ENCODE data around the gene LRRC59. TPM values are rescaled to one million over a fixed set of nuclear protein-coding genes. Genes with fewer than 3 reads are reported as not detected.

Gene LRRC59
- total RNA-seq, 1 experiment from 2014 or later, result 108 TPM

GRCh38 chr17:50355701-50356341 is 41.5 kb downstream of the LRRC59 start:
- peaks cover 35% of the 10 kb centered on the region for H3K36me3 Mint-ChIP-seq
- DNase-seq (ENCODE audit: low spot score) (no peak), ATAC-seq (no peak)
- no peak overlapping the region for H3K27ac Mint-ChIP-seq
- no peaks in the 10 kb centered on the region for H3K27me3 Mint-ChIP-seq (ENCODE audit: low read depth)
- POLR2A ChIA-PET, result no interaction called here
- no peaks in the 10 kb centered on the region for H3K9me3 Mint-ChIP-seq
- CTCF ChIA-PET, result no interaction called here
- H3K4me1 Mint-ChIP-seq, result no peaks in the 10 kb centered on the region
- no peak overlapping the region for H3K4me3 Mint-ChIP-seq
- TF ChIP-seq NFE2L1 (CRISPR knock-in tag; IDR thresholded peaks at IDR 0.05), result no peak
- TF ChIP-seq IRF1 (CRISPR knock-in tag; IDR thresholded peaks at IDR 0.05), result no peak
- no peak for TF ChIP-seq NR1H2 (CRISPR knock-in tag; IDR thresholded peaks at IDR 0.05)
- TF ChIP-seq ZBTB21 (CRISPR knock-in tag; IDR thresholded peaks at IDR 0.05; ENCODE audit: borderline replicate concordance), result no peak
- TF ChIP-seq E2F1 (CRISPR knock-in tag; IDR thresholded peaks at IDR 0.05), result no peak
- TF ChIP-seq MLX (CRISPR knock-in tag; IDR thresholded peaks at IDR 0.05), result no peak
- TF ChIP-seq FOXP1 (CRISPR knock-in tag; IDR thresholded peaks at IDR 0.05; ENCODE audit: borderline replicate concordance), result no peak
- no peak for TF ChIP-seq TCF7 (CRISPR knock-in tag; IDR thresholded peaks at IDR 0.05; ENCODE audit: low read depth)
- no peak for TF ChIP-seq GTF2I (CRISPR knock-in tag; conservative IDR thresholded peaks at IDR 0.05)
- no peak for TF ChIP-seq GABPB1 (CRISPR knock-in tag; IDR thresholded peaks at IDR 0.05)
- TF ChIP-seq PREB (CRISPR knock-in tag; IDR thresholded peaks at IDR 0.05; ENCODE audit: borderline replicate concordance), result no peak
- no peak for TF ChIP-seq FOXP4 (CRISPR knock-in tag; IDR thresholded peaks at IDR 0.05)

- CTCF ChIA-PET, result no interaction called here
- TF ChIP-seq ZBTB43 (CRISPR knock-in tag; IDR thresholded peaks at IDR 0.05), result no peak
- no peak for TF ChIP-seq EMX1 (CRISPR knock-in tag; IDR thresholded peaks at IDR 0.05)
- no peak for TF ChIP-seq ZNF416 (CRISPR knock-in tag; IDR thresholded peaks at IDR 0.05)
- no peak for TF ChIP-seq E2F1 (CRISPR knock-in tag; IDR thresholded peaks at IDR 0.05)
- TF ChIP-seq PRRX2 (CRISPR knock-in tag; IDR thresholded peaks at IDR 0.05), result no peak
- no peak for TF ChIP-seq NR3C1 (CRISPR knock-in tag; conservative IDR thresholded peaks at IDR 0.05; ENCODE audit: low read depth)
- TF ChIP-seq ZNF138 (CRISPR knock-in tag; conservative IDR thresholded peaks at IDR 0.05), result no peak
- no peak for TF ChIP-seq PRDM15 (CRISPR knock-in tag; IDR thresholded peaks at IDR 0.05)
- no peak for TF ChIP-seq CDX4 (CRISPR knock-in tag; IDR thresholded peaks at IDR 0.05; ENCODE audit: borderline replicate concordance)
- TF ChIP-seq USF1 (CRISPR knock-in tag; IDR thresholded peaks at IDR 0.05), result no peak
- TF ChIP-seq SOX15 (CRISPR knock-in tag; IDR thresholded peaks at IDR 0.05), result no peak
These were observed 42.0 kb downstream of the LRRC59 start for GRCh38 chr17:50355336-50355700.

More at GRCh38 chr17:50355336-50355700, 42.0 kb downstream of the LRRC59 start:
- no peak overlapping the region for H3K27ac Mint-ChIP-seq
- H3K27me3 Mint-ChIP-seq (ENCODE audit: low read depth), result no peaks in the 10 kb centered on the region
- H3K36me3 Mint-ChIP-seq, result peaks cover 35% of the 10 kb centered on the region
- DNase-seq (ENCODE audit: low spot score) (no peak), ATAC-seq (no peak)
- no peak overlapping the region for H3K4me3 Mint-ChIP-seq
- POLR2A ChIA-PET, result no interaction called here
- H3K4me1 Mint-ChIP-seq, result no peaks in the 10 kb centered on the region
- H3K9me3 Mint-ChIP-seq, result no peaks in the 10 kb centered on the region
